Parathyroid adenoma (tissue), 2 donors: ENCODE results near the gene PPIP5K2.
"Not testable (repeated sequence)": the region's sequence is repeated elsewhere in the genome, so short reads cannot be mapped to it uniquely, and the experiment has no call there.

Source experiments
- H2AFZ ChIP-seq: fragments of 300-600 bp; sonication (generic); one replicate; pipeline ENCODE4 v1.7.0; 2017; ENCODE audit warnings: antibody characterized with exemption, mild to moderate bottlenecking
- H3K27ac ChIP-seq: fragments of 300-600 bp; sonication (generic); one replicate; pipeline ENCODE4 v1.7.0; 2017
- H3K27me3 ChIP-seq: fragments of 300-600 bp; sonication (generic); one replicate; pipeline ENCODE4 v1.7.0; 2017; ENCODE audit warnings: low read length; ENCODE audit not compliant: control insufficient read depth, insufficient read depth
- H3K36me3 ChIP-seq: fragments of 300-600 bp; sonication (generic); one replicate; pipeline ENCODE4 v1.7.0; 2017; ENCODE audit warnings: low read length; ENCODE audit not compliant: control insufficient read depth, insufficient read depth
- H3K4me1 ChIP-seq: fragments of 300-600 bp; sonication (generic); one replicate; pipeline ENCODE4 v1.7.0; 2017; ENCODE audit warnings: control low read depth
- H3K4me2 ChIP-seq: fragments of 300-600 bp; sonication (generic); one replicate; pipeline ENCODE4 v1.7.0; 2017; ENCODE audit warnings: low read length
- H3K4me3 ChIP-seq: fragments of 300-600 bp; sonication (generic); one replicate; pipeline ENCODE4 v1.7.0; 2017; ENCODE audit warnings: low read depth, low read length
- H3K79me2 ChIP-seq: fragments of 300-600 bp; sonication (generic); one replicate; pipeline ENCODE4 v1.7.0; 2017; ENCODE audit warnings: control low read depth
- H3K9ac ChIP-seq: fragments of 300-600 bp; sonication (generic); one replicate; pipeline ENCODE4 v1.7.0; 2017; ENCODE audit warnings: mild to moderate bottlenecking
- H3K9me3 ChIP-seq: fragments of 300-600 bp; sonication (generic); one replicate; pipeline ENCODE4 v1.7.0; 2017; ENCODE audit warnings: low read length; ENCODE audit not compliant: control insufficient read depth
- CTCF ChIP-seq: fragments of 300-600 bp; sonication (generic); IDR thresholded peaks from one replicate; pipeline ENCODE4 v1.7.0; 2017; ENCODE audit warnings: antibody characterized with exemption, mild to moderate bottlenecking
- donor health status: primary hyperparathyroidism.

Gene PPIP5K2

GRCh38 chr5:103138202-103138690 lies 18.1 kb downstream of the PPIP5K2 start:
- Histone ChIP-seq H3K4me1 (no peaks in the 10 kb centered on the region), H3K4me2 (no peak overlapping the region), H3K4me3 (no peak overlapping the region), H3K27ac (no peak overlapping the region), H3K36me3 (no peaks in the 10 kb centered on the region), H3K79me2 (no peaks in the 10 kb centered on the region), H3K27me3 (no peaks in the 10 kb centered on the region), H3K9me3 (no peaks in the 10 kb centered on the region), H2AFZ (no peak overlapping the region), H3K9ac (no peak overlapping the region)
- TF ChIP-seq CTCF: no peak

- Histone ChIP-seq H3K4me2 (no peak overlapping the region), H3K9ac (no peak overlapping the region), H3K79me2 (no peaks in the 10 kb centered on the region), H3K36me3 (no peaks in the 10 kb centered on the region), H2AFZ (no peak overlapping the region), H3K4me1 (no peaks in the 10 kb centered on the region), H3K4me3 (no peak overlapping the region), H3K27ac (no peak overlapping the region), H3K9me3 (no peaks in the 10 kb centered on the region), H3K27me3 (no peaks in the 10 kb centered on the region)
- peak; percentile 89 for TF ChIP-seq CTCF
These were observed 19.3 kb downstream of the PPIP5K2 start for GRCh38 chr5:103139264-103139865.

GRCh38 chr5:103142132-103142531 lies 22.0 kb downstream of the PPIP5K2 start:
- not testable (repeated sequence) for H3K9me3 ChIP-seq, H3K4me1 ChIP-seq

GRCh38 chr5:103145196-103145595 lies 25.1 kb downstream of the PPIP5K2 start:
- Histone ChIP-seq H3K79me2 (no peaks in the 10 kb centered on the region), H3K36me3 (no peaks in the 10 kb centered on the region), H3K4me1 (no peaks in the 10 kb centered on the region), H3K27ac (no peak overlapping the region), H3K4me3 (no peak overlapping the region), H3K27me3 (no peaks in the 10 kb centered on the region), H3K9me3 (no peaks in the 10 kb centered on the region), H3K4me2 (no peak overlapping the region), H2AFZ (no peak overlapping the region), H3K9ac (no peak overlapping the region)
- no peak for TF ChIP-seq CTCF

More at GRCh38 chr5:103142132-103142531, 22.0 kb downstream of the PPIP5K2 start:
- H3K79me2 ChIP-seq, H3K36me3 ChIP-seq, H3K27ac ChIP-seq, H2AFZ ChIP-seq, H3K4me3 ChIP-seq, H3K9ac ChIP-seq, H3K27me3 ChIP-seq, H3K4me2 ChIP-seq: not testable (repeated sequence)

- H3K79me2 ChIP-seq: no peaks in the 10 kb centered on the region
- no peaks in the 10 kb centered on the region for H3K36me3 ChIP-seq
- no peak for TF ChIP-seq CTCF
- no peak overlapping the region for H3K27ac ChIP-seq
- no peak overlapping the region for H3K9ac ChIP-seq
- H3K4me2 ChIP-seq: no peak overlapping the region
- no peaks in the 10 kb centered on the region for H3K9me3 ChIP-seq
- no peak overlapping the region for H3K4me3 ChIP-seq
- H3K4me1 ChIP-seq: no peaks in the 10 kb centered on the region
- H3K27me3 ChIP-seq: no peaks in the 10 kb centered on the region
- no peak overlapping the region for H2AFZ ChIP-seq
These were observed 28.1 kb downstream of the PPIP5K2 start for GRCh38 chr5:103148213-103148612.
